ENCODE measurements around the gene PLEKHA6. TPM values are rescaled to one million over a fixed set of nuclear protein-coding genes. Genes with fewer than 3 reads are reported as not detected.
A peak's percentile ranks its signal among the peaks of the same experiment; 100 is the strongest.

PLEKHA6 gene
- total RNA-seq, 1 donor, result 3.9 TPM

DNA sequence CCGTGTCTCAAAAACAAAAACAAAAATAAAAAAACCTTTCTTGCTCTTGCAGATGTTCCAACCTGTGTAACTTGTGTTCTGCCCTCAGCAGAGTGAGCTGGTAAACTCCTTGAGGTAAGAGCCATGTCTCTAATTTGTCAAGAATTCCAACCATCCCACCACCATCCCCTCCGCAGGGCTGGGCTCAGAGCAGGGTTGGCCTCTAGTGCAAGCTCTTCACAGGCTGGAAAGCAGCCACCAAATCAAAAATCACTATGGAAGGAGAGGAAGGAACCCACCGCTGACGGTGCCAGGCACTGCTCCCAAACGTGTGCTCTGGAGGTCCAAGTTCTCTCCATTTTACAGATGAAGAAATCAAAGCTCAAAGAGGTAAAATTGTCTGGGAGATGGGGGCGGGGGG lies 9.4 kb downstream of the PLEKHA6 start:
- TF ChIP-seq, protein P1, sequence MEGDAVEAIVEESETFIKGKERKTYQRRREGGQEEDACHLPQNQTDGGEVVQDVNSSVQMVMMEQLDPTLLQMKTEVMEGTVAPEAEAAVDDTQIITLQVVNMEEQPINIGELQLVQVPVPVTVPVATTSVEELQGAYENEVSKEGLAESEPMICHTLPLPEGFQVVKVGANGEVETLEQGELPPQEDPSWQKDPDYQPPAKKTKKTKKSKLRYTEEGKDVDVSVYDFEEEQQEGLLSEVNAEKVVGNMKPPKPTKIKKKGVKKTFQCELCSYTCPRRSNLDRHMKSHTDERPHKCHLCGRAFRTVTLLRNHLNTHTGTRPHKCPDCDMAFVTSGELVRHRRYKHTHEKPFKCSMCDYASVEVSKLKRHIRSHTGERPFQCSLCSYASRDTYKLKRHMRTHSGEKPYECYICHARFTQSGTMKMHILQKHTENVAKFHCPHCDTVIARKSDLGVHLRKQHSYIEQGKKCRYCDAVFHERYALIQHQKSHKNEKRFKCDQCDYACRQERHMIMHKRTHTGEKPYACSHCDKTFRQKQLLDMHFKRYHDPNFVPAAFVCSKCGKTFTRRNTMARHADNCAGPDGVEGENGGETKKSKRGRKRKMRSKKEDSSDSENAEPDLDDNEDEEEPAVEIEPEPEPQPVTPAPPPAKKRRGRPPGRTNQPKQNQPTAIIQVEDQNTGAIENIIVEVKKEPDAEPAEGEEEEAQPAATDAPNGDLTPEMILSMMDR (IDR thresholded peaks at IDR 0.05; ENCODE audit: insufficient read depth, low read depth, low read length), result no peak
- H3K4me3 ChIP-seq (ENCODE audit: low read depth, low read length), result peak overlapping the region; percentile 40
- DNase-seq (ENCODE audit: low read depth), result no peak

DNA sequence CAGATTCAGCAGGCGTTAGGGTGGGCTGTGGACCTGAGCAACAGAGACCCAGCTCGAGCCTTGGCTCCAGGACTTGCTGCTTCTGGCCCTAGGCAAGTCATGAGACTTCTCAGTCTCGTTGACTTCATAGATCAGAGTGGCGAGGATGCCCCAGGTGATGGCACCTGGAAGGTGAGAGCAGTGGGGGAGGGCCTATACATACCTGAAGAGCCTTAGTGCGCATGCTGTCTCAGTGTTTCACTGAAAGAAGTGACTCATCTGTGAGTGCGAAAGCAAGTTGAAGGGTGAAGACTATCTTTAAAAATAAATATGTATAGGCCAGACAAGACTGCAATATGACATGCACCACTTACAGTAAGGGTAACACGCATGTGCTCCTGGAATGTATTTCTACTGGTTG lies 10.1 kb downstream of the PLEKHA6 start:
- DNase-seq (ENCODE audit: low read depth), result no peak
- no peak overlapping the region for H3K4me3 ChIP-seq (ENCODE audit: low read depth, low read length)
- TF ChIP-seq, protein P1 (IDR thresholded peaks at IDR 0.05; ENCODE audit: insufficient read depth, low read depth, low read length), result no peak

DNA sequence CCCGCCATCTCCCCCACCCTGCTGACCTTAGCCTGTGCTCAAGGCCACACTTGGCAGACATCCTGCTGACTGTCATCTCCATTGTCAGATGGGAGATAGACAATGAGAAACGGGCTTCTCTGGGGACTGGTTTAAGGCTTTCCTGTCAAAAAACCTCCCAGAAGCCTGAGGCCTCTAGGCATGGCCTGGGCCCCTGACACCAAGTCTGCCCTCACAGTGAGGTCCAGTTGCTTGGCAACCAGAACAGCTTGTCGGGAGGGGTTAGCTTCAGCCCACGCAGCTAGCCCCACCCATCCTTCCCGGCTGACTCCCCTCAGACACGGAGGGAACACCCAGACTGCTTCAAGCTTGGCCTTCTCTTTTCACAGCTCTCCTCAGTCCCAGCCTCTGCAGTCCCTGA lies 11.0 kb downstream of the PLEKHA6 start:
- DNase-seq (ENCODE audit: low read depth), result peak; percentile 87
- H3K4me3 ChIP-seq (ENCODE audit: low read depth, low read length), result no peak overlapping the region
- TF ChIP-seq, protein P1 (IDR thresholded peaks at IDR 0.05; ENCODE audit: insufficient read depth, low read depth, low read length), result no peak

DNA sequence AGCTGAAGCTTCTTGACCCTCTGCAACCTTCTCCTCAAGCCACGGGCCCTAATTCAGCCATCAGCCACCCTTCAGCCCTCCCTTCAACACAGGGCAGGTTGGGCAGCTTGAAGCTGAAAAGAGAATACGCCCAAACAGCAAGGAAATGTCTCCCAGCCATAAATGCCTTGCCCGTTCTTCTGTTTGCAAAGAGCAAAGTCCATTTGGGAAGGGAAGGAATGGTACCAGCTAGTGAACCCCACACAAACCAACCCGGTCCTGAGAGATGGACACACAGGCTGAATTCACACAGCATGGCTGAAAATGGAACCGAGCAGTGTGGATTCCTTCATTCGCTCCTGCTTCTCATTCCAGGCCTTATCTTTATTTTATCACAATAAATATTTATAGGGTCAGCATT lies 11.5 kb downstream of the PLEKHA6 start:
- TF ChIP-seq, protein P1 (IDR thresholded peaks at IDR 0.05; ENCODE audit: insufficient read depth, low read depth, low read length), result no peak
- H3K4me3 ChIP-seq (ENCODE audit: low read depth, low read length), result no peak overlapping the region
- no peak for DNase-seq (ENCODE audit: low read depth)

DNA sequence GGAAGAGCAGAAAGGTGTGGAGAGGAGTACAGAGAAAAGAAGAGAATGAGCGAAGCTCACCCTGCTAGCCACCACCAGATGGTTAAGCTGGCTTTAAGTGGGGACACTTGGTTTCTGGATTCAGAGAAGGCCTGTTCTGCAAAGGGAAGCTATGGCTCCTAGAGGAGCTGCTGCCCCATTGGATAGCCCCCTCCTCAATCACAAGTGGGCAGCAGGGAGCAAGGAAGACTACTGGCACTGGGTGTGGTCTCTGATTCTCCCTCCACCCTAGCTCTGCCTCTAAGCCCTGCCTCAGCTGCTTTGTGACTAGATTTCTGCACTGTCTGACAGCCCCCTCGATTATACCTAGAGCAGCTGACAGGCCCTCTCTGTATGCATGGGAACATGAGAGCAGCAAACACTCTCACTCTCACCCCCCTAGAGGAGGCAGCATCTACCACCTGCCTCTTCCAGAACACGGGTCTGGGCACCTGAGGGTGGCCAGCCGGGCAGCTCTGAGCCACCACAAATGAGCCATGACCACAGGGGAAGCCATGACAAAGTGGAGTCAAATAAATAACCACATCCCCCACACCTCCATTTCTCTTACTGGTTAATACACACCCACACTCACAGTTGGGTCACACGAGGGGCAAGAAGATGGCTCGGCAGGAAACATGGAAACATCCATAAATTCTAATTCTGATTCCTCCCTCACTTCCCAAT lies 13.6 kb downstream of the PLEKHA6 start:
- TF ChIP-seq, protein P1 (IDR thresholded peaks at IDR 0.05; ENCODE audit: insufficient read depth, low read depth, low read length), result no peak
- no peak overlapping the region for H3K4me3 ChIP-seq (ENCODE audit: low read depth, low read length)
- DNase-seq (ENCODE audit: low read depth), result no peak

DNA sequence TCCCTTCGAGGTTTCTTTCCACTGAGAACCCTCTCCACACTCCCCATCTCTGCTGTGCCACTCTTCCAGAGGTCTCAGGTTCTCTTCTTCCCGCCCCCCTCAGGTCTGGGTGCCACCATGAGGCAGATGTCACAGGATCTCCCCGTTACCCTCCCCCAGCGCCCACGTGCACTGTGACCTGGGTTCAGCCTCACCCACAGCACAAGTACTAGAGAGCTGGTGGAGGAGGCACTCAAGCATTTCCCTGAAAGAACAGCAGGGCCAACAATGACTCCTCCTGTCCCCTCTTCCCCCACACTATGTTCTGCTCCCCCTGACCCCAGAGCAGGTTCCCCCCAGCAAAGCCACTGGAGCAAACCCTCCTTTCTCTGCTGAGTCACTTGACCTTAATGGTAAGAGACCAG lies 14.3 kb downstream of the PLEKHA6 start:
- no peak for DNase-seq (ENCODE audit: low read depth)
- H3K4me3 ChIP-seq (ENCODE audit: low read depth, low read length), result no peak overlapping the region
- TF ChIP-seq, protein P1 (IDR thresholded peaks at IDR 0.05; ENCODE audit: insufficient read depth, low read depth, low read length), result no peak

All from fibroblast of villous mesenchyme (primary cell).